ENCODE measurements around the gene CRIP1. TPM values are rescaled to one million over a fixed set of nuclear protein-coding genes. Genes with fewer than 3 reads are reported as not detected.

CRIP1 gene
- total and polyA plus RNA-seq, 8 donors: 71.5 to 281 (median 112) TPM

DNA sequence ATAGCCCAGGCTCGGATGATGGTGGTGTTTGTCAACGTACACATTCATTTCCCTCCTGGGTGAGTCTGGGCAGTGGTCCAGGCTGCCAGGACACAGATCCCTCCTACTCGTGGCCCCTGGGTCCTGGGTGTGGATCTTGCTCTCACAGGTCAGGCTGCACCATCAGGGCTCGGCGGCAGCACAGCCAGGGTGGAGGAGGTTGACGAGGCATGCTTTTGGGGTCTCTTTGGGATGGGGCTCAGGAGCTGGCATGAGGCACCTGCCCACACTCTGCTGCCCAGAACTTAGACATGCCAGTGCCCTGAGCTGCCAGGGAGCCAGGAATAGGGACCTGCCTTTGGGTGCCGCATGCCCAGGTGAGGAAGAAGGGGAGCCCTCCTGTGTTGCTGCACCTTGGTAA, 49.4 kb downstream of the CRIP1 start:
- intact Hi-C loops (cut with DNase I): no loop called here
- no peak overlapping the region for H3K4me3 ChIP-seq

GRCh38 chr14:105536691-105537579, 50.2 kb downstream of the CRIP1 start:
- intact Hi-C loops (cut with DNase I): no loop called here
- peaks cover 0 to 53% of the 10 kb centered on the region in 2 donors for H3K27me3 ChIP-seq

More for the DNA sequence above, 49.4 kb downstream of the CRIP1 start:
- Histone ChIP-seq H3K36me3 (no peaks in the 10 kb centered on the region), H3K9me3 (no peaks in the 10 kb centered on the region), H3K27ac (no peak overlapping the region), H3K4me1 (peaks cover 0 to 6% of the 10 kb centered on the region in 2 donors), H3K27me3 (peaks cover 0 to 54% of the 10 kb centered on the region in 2 donors)
- no peak for ATAC-seq
- TF ChIP-seq, protein P1, sequence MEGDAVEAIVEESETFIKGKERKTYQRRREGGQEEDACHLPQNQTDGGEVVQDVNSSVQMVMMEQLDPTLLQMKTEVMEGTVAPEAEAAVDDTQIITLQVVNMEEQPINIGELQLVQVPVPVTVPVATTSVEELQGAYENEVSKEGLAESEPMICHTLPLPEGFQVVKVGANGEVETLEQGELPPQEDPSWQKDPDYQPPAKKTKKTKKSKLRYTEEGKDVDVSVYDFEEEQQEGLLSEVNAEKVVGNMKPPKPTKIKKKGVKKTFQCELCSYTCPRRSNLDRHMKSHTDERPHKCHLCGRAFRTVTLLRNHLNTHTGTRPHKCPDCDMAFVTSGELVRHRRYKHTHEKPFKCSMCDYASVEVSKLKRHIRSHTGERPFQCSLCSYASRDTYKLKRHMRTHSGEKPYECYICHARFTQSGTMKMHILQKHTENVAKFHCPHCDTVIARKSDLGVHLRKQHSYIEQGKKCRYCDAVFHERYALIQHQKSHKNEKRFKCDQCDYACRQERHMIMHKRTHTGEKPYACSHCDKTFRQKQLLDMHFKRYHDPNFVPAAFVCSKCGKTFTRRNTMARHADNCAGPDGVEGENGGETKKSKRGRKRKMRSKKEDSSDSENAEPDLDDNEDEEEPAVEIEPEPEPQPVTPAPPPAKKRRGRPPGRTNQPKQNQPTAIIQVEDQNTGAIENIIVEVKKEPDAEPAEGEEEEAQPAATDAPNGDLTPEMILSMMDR (IDR thresholded peaks at IDR 0.05): no peak
- DNase-seq: no peak

DNA sequence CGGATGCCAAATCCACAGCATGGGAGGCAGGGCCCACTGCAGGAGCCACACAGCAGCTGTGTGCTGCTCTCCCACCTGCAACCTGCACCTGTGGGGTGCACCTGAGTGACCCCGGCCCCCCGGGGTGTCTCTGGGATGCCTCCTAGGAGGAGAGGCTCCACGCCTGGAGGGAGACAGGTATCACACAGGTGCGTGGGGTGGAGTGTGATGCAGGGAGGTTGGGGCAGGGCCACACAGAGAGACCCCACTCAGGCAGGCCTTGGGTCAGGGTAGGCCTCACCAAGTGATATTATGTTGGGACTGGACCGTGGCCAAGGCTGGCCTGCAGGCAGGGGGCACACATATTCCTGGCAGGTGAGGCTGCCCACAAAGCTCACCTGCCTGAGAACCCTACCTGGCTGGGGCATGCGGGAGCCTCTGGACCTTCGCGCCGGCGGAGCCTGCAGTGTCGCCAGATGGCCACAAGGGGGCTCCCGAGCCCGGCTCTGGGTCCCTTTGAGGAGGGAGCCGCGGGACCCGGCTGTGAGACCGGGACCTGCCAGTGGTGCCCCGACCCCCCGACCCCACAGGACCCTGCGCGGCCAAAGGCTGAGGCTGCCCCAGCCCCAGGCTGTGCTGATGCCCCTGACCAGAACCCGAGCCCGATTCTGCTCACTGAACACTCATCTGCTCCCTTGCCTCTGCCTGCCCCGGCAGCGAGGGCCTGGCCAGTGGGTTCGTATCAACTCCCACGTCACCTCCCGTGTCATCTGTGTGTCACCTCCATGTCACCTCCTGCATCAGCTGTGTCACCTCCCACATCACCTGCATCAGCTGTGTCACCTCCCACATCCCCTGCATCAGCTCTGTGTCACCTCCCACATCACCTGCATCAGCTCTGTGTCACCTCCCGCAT, 51.1 kb downstream of the CRIP1 start:
- peak; percentile 91 for ATAC-seq
- TF ChIP-seq, protein P1 (IDR thresholded peaks at IDR 0.05): peak; percentile 95 to 98
- peaks cover 0 to 53% of the 10 kb centered on the region in 2 donors for H3K27me3 ChIP-seq

More at GRCh38 chr14:105536691-105537579, 50.2 kb downstream of the CRIP1 start:
- Histone ChIP-seq H3K4me1 (peaks cover 0 to 6% of the 10 kb centered on the region in 2 donors), H3K36me3 (no peaks in the 10 kb centered on the region), H3K27ac (no peak overlapping the region), H3K9me3 (no peaks in the 10 kb centered on the region), H3K4me3 (no peak overlapping the region)
- DNase-seq: no peak
- ATAC-seq: no peak
- TF ChIP-seq, protein P1 (IDR thresholded peaks at IDR 0.05): no peak

More for the DNA sequence above, 51.1 kb downstream of the CRIP1 start:
- Histone ChIP-seq H3K36me3 (no peaks in the 10 kb centered on the region), H3K4me1 (peaks cover 0 to 6% of the 10 kb centered on the region in 2 donors), H3K27ac (no peak overlapping the region), H3K4me3 (no peak overlapping the region), H3K9me3 (no peaks in the 10 kb centered on the region)
- peak in 1 of 4 donors; percentile 94 for DNase-seq
- intact Hi-C loops (cut with DNase I): no loop called here

Other genes starting within 250 kb of the CRIP1 start
- gene BTBD6, start 238.4 kb upstream of the CRIP1 start, total RNA-seq: 10 to 100 TPM; 45.4 to 52.6 TPM
- gene BTBD6, start 238.4 kb upstream of the CRIP1 start, polyA plus RNA-seq (ENCODE audit: insufficient read length in 6 of 6): 10 to 100 TPM; 32.7 to 43.6 (median 39.1) TPM
- 10 to 100 TPM; 32.7 to 33.6 TPM for gene BRF1, start 185.9 kb upstream of the CRIP1 start, total RNA-seq
- 10 to 100 TPM; 33.4 to 45.1 (median 35.2) TPM for gene BRF1, start 185.9 kb upstream of the CRIP1 start, polyA plus RNA-seq (ENCODE audit: insufficient read length in 6 of 6)
- 10 to 100 TPM; 69.7 to 77.2 TPM for gene PACS2, start 172.1 kb upstream of the CRIP1 start, total RNA-seq
- gene PACS2, start 172.1 kb upstream of the CRIP1 start, polyA plus RNA-seq (ENCODE audit: insufficient read length in 6 of 6): 10 to 100 TPM; 64.6 to 99.3 (median 75.4) TPM
- gene TEX22, start 88.3 kb upstream of the CRIP1 start, total RNA-seq: 1 to 10 TPM; 1.7 to 3.0 TPM
- 1 to 10 TPM in 5 of 6 donors, under 1 TPM in 1; 0.96 to 2.7 (median 1.3) TPM for gene TEX22, start 88.3 kb upstream of the CRIP1 start, polyA plus RNA-seq (ENCODE audit: insufficient read length in 6 of 6)
- 10 to 100 TPM; 60.6 to 81.8 TPM for gene MTA1, start 67.1 kb upstream of the CRIP1 start, total RNA-seq
- 100 to 1,000 TPM; 111 to 165 (median 125) TPM for gene MTA1, start 67.1 kb upstream of the CRIP1 start, polyA plus RNA-seq (ENCODE audit: insufficient read length in 6 of 6)
- 100 to 1,000 TPM; 172 to 224 TPM for gene CRIP2, start 12.1 kb upstream of the CRIP1 start, total RNA-seq
- gene CRIP2, start 12.1 kb upstream of the CRIP1 start, polyA plus RNA-seq (ENCODE audit: insufficient read length in 6 of 6): 100 to 1,000 TPM; 143 to 229 (median 181) TPM
- 10 to 100 TPM; 12.8 to 16.8 TPM for gene TEDC1, start 4.4 kb downstream of the CRIP1 start, total RNA-seq
- 10 to 100 TPM in 1 of 6 donors, 1 to 10 TPM in 5; 5.9 to 11.4 (median 7.3) TPM for gene TEDC1, start 4.4 kb downstream of the CRIP1 start, polyA plus RNA-seq (ENCODE audit: insufficient read length in 6 of 6)
- gene TMEM121, start 39.7 kb downstream of the CRIP1 start, total RNA-seq: 1 to 10 TPM; 2.4 to 3.0 TPM
- gene TMEM121, start 39.7 kb downstream of the CRIP1 start, polyA plus RNA-seq (ENCODE audit: insufficient read length in 6 of 6): 1 to 10 TPM; 2.7 to 5.4 (median 3.3) TPM

All from left lung (tissue), 10 donors.